C4-2B (cell line): ENCODE measurements around the gene KRTAP6-1.

ENCODE experiments used
- CTCF ChIP-seq: fragments of 450-650 bp; conservative IDR thresholded peaks from 2 replicates; pipeline ENCODE4 v1.5.1; 2017; ENCODE audit warnings: mild to moderate bottlenecking
- ZFX ChIP-seq: fragments of 450-650 bp; IDR thresholded peaks from 2 replicates; pipeline ENCODE4 v1.6.1; 2017

GRCh38 chr21:30579346-30579745 lies 34.4 kb downstream of the KRTAP6-1 start:
- TF ChIP-seq CTCF (no peak), ZFX (no peak)
